ENCODE measurements around the gene CLDND1.

DNA sequence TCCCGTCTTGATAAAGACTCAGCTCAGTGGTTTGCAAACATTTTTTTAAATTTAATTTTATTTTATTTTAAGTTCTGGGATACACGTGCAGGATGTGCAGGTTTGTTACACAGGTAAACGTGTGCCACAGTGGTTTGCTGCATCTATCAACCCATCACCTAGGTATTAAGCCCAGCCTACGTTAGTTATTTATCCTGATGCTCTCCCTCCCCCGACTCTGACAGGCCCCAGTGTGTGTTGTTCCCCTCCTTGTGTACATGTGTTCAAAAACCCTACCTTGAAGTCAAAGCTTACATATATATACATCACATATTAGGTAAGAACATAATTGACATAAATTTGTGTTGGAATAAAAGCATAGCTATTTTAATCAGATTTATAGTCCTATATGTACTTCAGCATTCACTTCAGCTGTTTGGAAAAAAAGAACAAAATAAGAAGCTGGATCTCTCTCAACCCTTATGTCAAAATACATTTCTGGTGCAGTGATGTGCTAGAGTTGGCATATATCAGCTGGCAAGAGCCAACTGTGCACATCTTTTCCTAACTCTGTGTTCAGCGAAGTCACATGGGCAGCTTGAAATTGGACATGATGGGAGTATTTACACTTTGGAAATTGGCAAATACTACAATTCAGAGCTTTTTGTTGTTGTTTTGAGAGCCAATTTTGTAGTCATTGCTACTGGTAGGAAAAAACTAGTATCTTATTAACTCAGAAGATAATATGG is 35.6 kb upstream of the CLDND1 start:
- TF ChIP-seq, protein P1, sequence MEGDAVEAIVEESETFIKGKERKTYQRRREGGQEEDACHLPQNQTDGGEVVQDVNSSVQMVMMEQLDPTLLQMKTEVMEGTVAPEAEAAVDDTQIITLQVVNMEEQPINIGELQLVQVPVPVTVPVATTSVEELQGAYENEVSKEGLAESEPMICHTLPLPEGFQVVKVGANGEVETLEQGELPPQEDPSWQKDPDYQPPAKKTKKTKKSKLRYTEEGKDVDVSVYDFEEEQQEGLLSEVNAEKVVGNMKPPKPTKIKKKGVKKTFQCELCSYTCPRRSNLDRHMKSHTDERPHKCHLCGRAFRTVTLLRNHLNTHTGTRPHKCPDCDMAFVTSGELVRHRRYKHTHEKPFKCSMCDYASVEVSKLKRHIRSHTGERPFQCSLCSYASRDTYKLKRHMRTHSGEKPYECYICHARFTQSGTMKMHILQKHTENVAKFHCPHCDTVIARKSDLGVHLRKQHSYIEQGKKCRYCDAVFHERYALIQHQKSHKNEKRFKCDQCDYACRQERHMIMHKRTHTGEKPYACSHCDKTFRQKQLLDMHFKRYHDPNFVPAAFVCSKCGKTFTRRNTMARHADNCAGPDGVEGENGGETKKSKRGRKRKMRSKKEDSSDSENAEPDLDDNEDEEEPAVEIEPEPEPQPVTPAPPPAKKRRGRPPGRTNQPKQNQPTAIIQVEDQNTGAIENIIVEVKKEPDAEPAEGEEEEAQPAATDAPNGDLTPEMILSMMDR (IDR thresholded peaks at IDR 0.05 in 4 of 5, conservative IDR thresholded peaks at IDR 0.05 in 1 of 5) = no peak
- TF ChIP-seq POLR2A (IDR thresholded peaks at IDR 0.05) = no peak
